Psoas muscle (tissue), 8 donors: Measurements from ENCODE around the gene SLC13A5. TPM values are rescaled to one million over a fixed set of nuclear protein-coding genes. Genes with fewer than 3 reads are reported as not detected.

ENCODE experiments used
- ATAC-seq, 4 donors: fragments of 200-7000 bp; cut with Tn5 transposase; one replicate each; pipeline ENCODE4 v1.9.1; 2020; ENCODE audit warnings: moderate library complexity in 3 of 4, mild to moderate bottlenecking in 2 of 4
- DNase-seq, 2 donors: peaks; one replicate each; pipeline ENCODE4 v3.0.0-alpha.2; 2020
- H3K27ac ChIP-seq: fragments of 200-600 bp; one replicate; pipeline ENCODE4 v1.8.0; 2022
- H3K27me3 ChIP-seq, 3 donors: fragments of 200-600 bp in 1 of 3; one replicate each; pipeline versions ENCODE4 v1.6.1 to v1.8.0; 2013 to 2022; ENCODE audit warnings: low read length in 2 of 3, mild to moderate bottlenecking in 2 of 3, moderate library complexity in 1 of 3; ENCODE audit not compliant: insufficient read depth in 3 of 3
- H3K36me3 ChIP-seq, 2 donors: fragments of 200-600 bp in 1 of 2; one replicate each; pipeline versions ENCODE4 v1.6.1 to v1.8.0; 2013 to 2022; ENCODE audit warnings: low read depth in 1 of 2, mild to moderate bottlenecking in 1 of 2, moderate library complexity in 1 of 2; ENCODE audit not compliant: insufficient read depth in 1 of 2
- H3K4me1 ChIP-seq: fragments of 200-600 bp; one replicate; pipeline ENCODE4 v1.8.0; 2022
- H3K4me3 ChIP-seq: fragments of 200-600 bp; one replicate; pipeline ENCODE4 v1.8.0; 2022; ENCODE audit warnings: mild to moderate bottlenecking
- H3K9me3 ChIP-seq: fragments of 200-600 bp; one replicate; pipeline ENCODE4 v1.8.0; 2022
- WGBS, 3 donors: extraction: QIAGEN DNeasy Blood & Tissue Kit; methylation state at CpG; one replicate each; pipeline versions ENCODE4 v1.1.6 to v1.1.7; 2013; 5-methylcytosine and 5-hydroxymethylcytosine counted together
- intact Hi-C, 2 donors: fragments of 100-400 bp; cut with DNase I; formaldehyde crosslinking; loops; one replicate each; pipeline versions ENCODE4 v1.11.0 to v1.14.2; 2022
- polyA plus RNA-seq, 3 donors: library from polyadenylated mRNA; stranded (reverse); fragments of 200-250 nt; gene quantifications; one replicate each; pipeline ENCODE4 v1.2.3, GENCODE V29; 2013
- total RNA-seq, 4 donors: library from RNA; stranded (reverse); fragmentation: NEBNext Ultra II Directional in 2 of 4; extraction: Animal tissue kit (Norgen Biotek cat#: 25700) in 2 of 4; gene quantifications; one replicate each; pipeline versions ENCODE4 v1.2.1 to v1.2.4, GENCODE V29; 2021 to 2023
- TF ChIP-seq, protein P1 (sequence below): fragments of 200-600 bp; IDR thresholded peaks from one replicate; pipeline ENCODE4 v1.8.0; 2022; ENCODE audit warnings: antibody characterized with exemption
- donor health status: healthy with polysubstance abuse.
- donor health status: DM: no; HTN: no; CAD: no; lungs with moderate emphysema.
- donor health status: Bipolar disorder and iron deficiency.
- donor health status: healthy.
- donor health status: DM: yes; HTN: yes; CAD: no.
- donor health status: DM: no; HTN: no; CAD: no.
- donor health status: DM: no; HTN: no; CAD: no.
- donor health status: DM: yes; HTN: yes; CAD: no.

Gene SLC13A5
- total and polyA plus RNA-seq, 7 donors, result 0.01 to 0.17 (median 0.03) TPM; not detected in 4

DNA sequence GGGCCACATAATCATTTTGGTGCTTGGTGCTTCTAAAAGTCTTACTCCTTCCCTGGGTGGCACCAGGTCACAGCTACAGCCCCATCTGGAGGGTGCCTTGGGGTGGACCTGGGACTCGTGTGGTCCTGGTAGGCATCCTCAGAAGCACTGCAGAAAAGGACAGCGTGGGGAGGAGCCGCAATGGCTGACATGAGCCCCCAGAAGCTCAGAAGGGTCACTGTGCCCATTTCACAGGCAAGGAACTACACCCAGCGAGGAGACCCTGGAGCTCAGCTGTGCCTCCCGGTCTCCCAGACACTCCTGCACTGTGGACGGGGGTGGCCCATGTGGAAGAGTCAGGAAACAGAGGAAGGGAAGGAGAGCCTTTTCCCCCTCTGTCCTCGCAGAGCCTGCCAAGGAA, 35.2 kb downstream of the SLC13A5 start:
- Histone ChIP-seq H3K4me3 (no peak overlapping the region), H3K9me3 (no peaks in the 10 kb centered on the region), H3K27me3 (peaks cover 0 to 45% (median 6%) of the 10 kb centered on the region in 3 donors), H3K27ac (no peak overlapping the region), H3K4me1 (no peaks in the 10 kb centered on the region), H3K36me3 (no peaks in the 10 kb centered on the region)
- intact Hi-C loops, result no loop called here
- no peak for ATAC-seq
- 64 to 78% (median 71%) methylated on average over 7 of the region's 7 CpGs for WGBS, 3 donors
- TF ChIP-seq, protein P1, sequence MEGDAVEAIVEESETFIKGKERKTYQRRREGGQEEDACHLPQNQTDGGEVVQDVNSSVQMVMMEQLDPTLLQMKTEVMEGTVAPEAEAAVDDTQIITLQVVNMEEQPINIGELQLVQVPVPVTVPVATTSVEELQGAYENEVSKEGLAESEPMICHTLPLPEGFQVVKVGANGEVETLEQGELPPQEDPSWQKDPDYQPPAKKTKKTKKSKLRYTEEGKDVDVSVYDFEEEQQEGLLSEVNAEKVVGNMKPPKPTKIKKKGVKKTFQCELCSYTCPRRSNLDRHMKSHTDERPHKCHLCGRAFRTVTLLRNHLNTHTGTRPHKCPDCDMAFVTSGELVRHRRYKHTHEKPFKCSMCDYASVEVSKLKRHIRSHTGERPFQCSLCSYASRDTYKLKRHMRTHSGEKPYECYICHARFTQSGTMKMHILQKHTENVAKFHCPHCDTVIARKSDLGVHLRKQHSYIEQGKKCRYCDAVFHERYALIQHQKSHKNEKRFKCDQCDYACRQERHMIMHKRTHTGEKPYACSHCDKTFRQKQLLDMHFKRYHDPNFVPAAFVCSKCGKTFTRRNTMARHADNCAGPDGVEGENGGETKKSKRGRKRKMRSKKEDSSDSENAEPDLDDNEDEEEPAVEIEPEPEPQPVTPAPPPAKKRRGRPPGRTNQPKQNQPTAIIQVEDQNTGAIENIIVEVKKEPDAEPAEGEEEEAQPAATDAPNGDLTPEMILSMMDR, result no peak
- no peak for DNase-seq

DNA sequence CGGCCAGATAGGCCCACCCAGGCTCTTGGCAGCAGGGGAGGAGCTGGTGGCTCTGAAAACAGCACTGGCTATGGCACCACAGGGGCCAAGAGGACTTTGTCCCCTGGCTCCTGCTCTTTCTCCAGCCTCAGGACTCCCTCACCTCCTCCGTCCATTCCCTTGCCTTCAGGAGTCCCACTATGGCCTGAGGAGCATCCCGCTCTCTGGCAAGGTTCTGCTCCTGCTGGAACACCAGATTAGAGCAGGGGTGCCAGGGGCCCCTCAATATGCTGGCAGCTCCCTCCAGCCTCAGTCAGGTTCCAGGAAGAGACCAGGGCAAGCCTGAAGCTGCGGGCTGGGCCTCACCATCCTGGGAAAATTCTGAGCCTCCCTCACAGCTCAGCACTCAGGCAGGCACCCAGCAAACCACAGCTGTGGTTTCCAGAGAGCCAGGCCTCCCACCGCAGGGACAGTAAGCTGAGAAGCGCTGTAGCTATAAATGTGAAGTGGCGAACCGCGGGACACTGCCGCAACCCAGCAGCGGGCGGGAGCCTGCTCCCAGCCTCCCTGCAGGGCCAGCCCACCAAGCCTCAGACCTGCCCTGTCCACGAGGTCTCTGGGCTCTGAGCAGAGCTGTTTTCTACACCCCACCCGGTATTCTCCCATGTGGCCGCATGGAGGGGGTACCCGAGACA, 35.9 kb downstream of the SLC13A5 start:
- H3K27ac ChIP-seq, result no peak overlapping the region
- no peaks in the 10 kb centered on the region for H3K4me1 ChIP-seq
- no peaks in the 10 kb centered on the region for H3K36me3 ChIP-seq
- intact Hi-C loops, result no loop called here
- H3K9me3 ChIP-seq, result no peaks in the 10 kb centered on the region
- H3K27me3 ChIP-seq, result peaks cover 0 to 42% (median 6%) of the 10 kb centered on the region in 3 donors
- no peak for DNase-seq
- TF ChIP-seq, protein P1, result no peak
- ATAC-seq, result no peak
- no peak overlapping the region for H3K4me3 ChIP-seq
- 32 to 44% (median 42%) methylated on average over 15 to 16 of the region's 16 CpGs for WGBS, 3 donors

DNA sequence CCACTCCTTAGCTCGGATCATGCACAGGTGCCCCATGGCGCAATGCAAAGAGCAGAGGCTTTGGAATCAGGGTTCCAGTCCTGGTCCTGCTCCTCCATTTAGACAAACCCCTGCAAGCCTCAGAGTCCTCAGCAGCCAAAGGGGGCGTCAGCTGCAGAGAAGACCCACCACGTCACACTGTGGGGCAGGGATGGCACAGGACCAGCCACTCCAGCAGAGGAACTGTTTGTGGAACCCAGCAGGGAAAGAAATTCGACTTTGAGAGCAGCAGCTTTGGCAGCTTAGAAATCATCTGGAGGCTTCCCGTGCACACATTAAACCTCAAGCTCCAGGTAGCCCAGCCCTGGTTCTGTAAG, 36.4 kb downstream of the SLC13A5 start:
- no peak for ATAC-seq
- WGBS, 3 donors, result 59 to 75% (median 68%) methylated on average over 6 of the region's 6 CpGs

DNA sequence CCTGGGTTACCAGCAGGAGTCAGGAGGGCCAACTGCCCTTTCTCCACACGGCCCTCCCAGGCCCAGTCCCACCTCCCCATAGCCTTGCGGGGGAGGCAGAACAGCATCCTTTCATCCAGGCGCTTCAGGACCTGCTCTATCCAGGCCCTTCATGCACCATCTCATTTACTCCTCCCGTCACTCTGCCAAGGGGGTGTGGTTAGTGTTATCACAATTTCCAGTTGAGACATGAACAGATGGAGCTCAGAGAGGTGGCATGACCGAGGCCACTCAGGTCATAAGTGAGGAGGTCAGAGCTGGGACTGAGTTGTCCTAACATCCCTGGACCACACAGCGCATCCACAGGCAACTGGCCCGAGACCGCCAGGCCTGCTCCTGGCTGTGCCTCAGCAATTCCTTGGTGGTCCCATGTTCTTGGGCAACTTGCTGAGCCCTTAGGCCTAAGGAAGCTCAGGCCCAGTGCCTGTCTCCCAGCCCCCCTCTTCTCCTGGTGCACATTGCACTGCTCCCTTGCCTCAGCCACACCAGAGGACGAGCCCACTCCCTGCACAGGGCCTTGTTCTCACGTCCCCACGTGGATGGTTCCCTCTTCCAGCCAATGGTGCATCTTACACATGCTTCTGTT, 37.9 kb downstream of the SLC13A5 start:
- H3K4me1 ChIP-seq, result no peaks in the 10 kb centered on the region
- no peak overlapping the region for H3K27ac ChIP-seq
- no peaks in the 10 kb centered on the region for H3K36me3 ChIP-seq
- peaks cover 0 to 33% (median 6%) of the 10 kb centered on the region in 3 donors for H3K27me3 ChIP-seq
- no peak for ATAC-seq
- WGBS, 3 donors, result 72 to 79% (median 73%) methylated on average over 11 of the region's 11 CpGs
- TF ChIP-seq, protein P1, result no peak
- intact Hi-C loops, result no loop called here
- H3K9me3 ChIP-seq, result no peaks in the 10 kb centered on the region
- no peak for DNase-seq
- H3K4me3 ChIP-seq, result no peak overlapping the region

More for the DNA sequence above, 36.4 kb downstream of the SLC13A5 start:
- intact Hi-C loops, result no loop called here
- TF ChIP-seq, protein P1, result no peak
- H3K27ac ChIP-seq, result no peak overlapping the region
- DNase-seq, result no peak
- H3K4me1 ChIP-seq, result no peaks in the 10 kb centered on the region
- no peaks in the 10 kb centered on the region for H3K36me3 ChIP-seq
- H3K4me3 ChIP-seq, result no peak overlapping the region
- H3K27me3 ChIP-seq, result peaks cover 0 to 41% (median 6%) of the 10 kb centered on the region in 3 donors
- H3K9me3 ChIP-seq, result no peaks in the 10 kb centered on the region
